WTC11 (cell line): ENCODE measurements around the gene TEX261.

Source experiments
- CTCF ChIP-seq: fragments of 200-600 bp; IDR thresholded peaks from 2 replicates; pipeline ENCODE4 v1.8.0; 2022; ENCODE audit warnings: antibody characterized with exemption
- ETV6 ChIP-seq: sonication (generic); formaldehyde crosslinking; IDR thresholded peaks from 2 replicates; pipeline ENCODE4 v1.8.1; 2022; ENCODE audit warnings: mild to moderate bottlenecking, missing genetic modification reagents
- FOXJ3 ChIP-seq: sonication (generic); formaldehyde crosslinking; IDR thresholded peaks from 2 replicates; pipeline ENCODE4 v1.9.0; 2021; ENCODE audit warnings: missing genetic modification reagents, mild to moderate bottlenecking, borderline replicate concordance
- FOXP1 ChIP-seq: sonication (generic); formaldehyde crosslinking; IDR thresholded peaks from 2 replicates; pipeline ENCODE4 v1.8.0; 2022; ENCODE audit warnings: missing genetic modification reagents, mild to moderate bottlenecking, moderate library complexity, borderline replicate concordance
- GRHL2 ChIP-seq: fragments of 250-450 bp; sonication (Bioruptor Pico); IDR thresholded peaks from 2 replicates; pipeline ENCODE4 v1.8.0; 2022; ENCODE audit warnings: mild to moderate bottlenecking, moderate library complexity; ENCODE audit not compliant: insufficient replicate concordance, severe bottlenecking
- JUN ChIP-seq: sonication (generic); formaldehyde crosslinking; IDR thresholded peaks from 2 replicates; pipeline ENCODE4 v1.8.0; 2023; ENCODE audit warnings: mild to moderate bottlenecking, missing genetic modification reagents
- MAX ChIP-seq: sonication (generic); formaldehyde crosslinking; IDR thresholded peaks from 2 replicates; pipeline ENCODE4 v1.8.0; 2022; ENCODE audit warnings: mild to moderate bottlenecking, missing genetic modification reagents
- MYBL2 ChIP-seq: sonication (generic); formaldehyde crosslinking; IDR thresholded peaks from 2 replicates; pipeline ENCODE4 v1.8.1; 2023; ENCODE audit warnings: mild to moderate bottlenecking, moderate library complexity, missing genetic modification reagents
- RORB ChIP-seq: fragments of 250-450 bp; sonication (Bioruptor Pico); IDR thresholded peaks from 2 replicates; pipeline ENCODE4 v1.9.0; 2021; ENCODE audit warnings: mild to moderate bottlenecking
- ZNF219 ChIP-seq: sonication (generic); formaldehyde crosslinking; IDR thresholded peaks from 2 replicates; pipeline ENCODE4 v1.8.0; 2023; ENCODE audit warnings: missing genetic modification reagents, mild to moderate bottlenecking, borderline replicate concordance
- ZNF263 ChIP-seq: sonication (generic); formaldehyde crosslinking; IDR thresholded peaks from 2 replicates; pipeline ENCODE4 v1.8.1; 2022; ENCODE audit warnings: low read depth, mild to moderate bottlenecking, moderate library complexity, missing genetic modification reagents
- ZNF416 ChIP-seq: fragments of 250-450 bp; sonication (Bioruptor Pico); IDR thresholded peaks from 2 replicates; pipeline ENCODE4 v1.9.0; 2021; ENCODE audit warnings: mild to moderate bottlenecking, inconsistent platforms
- TF ChIP-seq, protein P1 (sequence below): sonication (generic); formaldehyde crosslinking; IDR thresholded peaks from 2 replicates; pipeline ENCODE4 v1.8.1; 2023; ENCODE audit warnings: mild to moderate bottlenecking, missing genetic modification reagents, moderate library complexity

GRCh38 chr2:70956141-70956540 lies 38.5 kb downstream of the TEX261 start:
- TF ChIP-seq CTCF (no peak), ZNF263 (CRISPR knock-in tag) (no peak), RORB (CRISPR knock-in tag) (no peak), MAX (CRISPR knock-in tag) (no peak), FOXP1 (CRISPR knock-in tag) (no peak), JUN (CRISPR knock-in tag) (no peak), ZNF416 (no peak), FOXJ3 (CRISPR knock-in tag) (no peak), MYBL2 (CRISPR knock-in tag) (no peak), ZNF219 (CRISPR knock-in tag) (no peak), ETV6 (CRISPR knock-in tag) (no peak), GRHL2 (CRISPR knock-in tag) (no peak)
- TF ChIP-seq, protein P1, sequence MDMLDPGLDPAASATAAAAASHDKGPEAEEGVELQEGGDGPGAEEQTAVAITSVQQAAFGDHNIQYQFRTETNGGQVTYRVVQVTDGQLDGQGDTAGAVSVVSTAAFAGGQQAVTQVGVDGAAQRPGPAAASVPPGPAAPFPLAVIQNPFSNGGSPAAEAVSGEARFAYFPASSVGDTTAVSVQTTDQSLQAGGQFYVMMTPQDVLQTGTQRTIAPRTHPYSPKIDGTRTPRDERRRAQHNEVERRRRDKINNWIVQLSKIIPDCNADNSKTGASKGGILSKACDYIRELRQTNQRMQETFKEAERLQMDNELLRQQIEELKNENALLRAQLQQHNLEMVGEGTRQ (CRISPR knock-in tag): no peak
